ENCODE data around the gene HSDL2. TPM values are rescaled to one million over a fixed set of nuclear protein-coding genes. Genes with fewer than 3 reads are reported as not detected.
A peak's percentile ranks its signal among the peaks of the same experiment; 100 is the strongest.

HSDL2 gene
- total and polyA plus RNA-seq, 2 of the 4 experiments (the other 2 are of a cell fraction): 17.7 to 65.8 TPM

DNA sequence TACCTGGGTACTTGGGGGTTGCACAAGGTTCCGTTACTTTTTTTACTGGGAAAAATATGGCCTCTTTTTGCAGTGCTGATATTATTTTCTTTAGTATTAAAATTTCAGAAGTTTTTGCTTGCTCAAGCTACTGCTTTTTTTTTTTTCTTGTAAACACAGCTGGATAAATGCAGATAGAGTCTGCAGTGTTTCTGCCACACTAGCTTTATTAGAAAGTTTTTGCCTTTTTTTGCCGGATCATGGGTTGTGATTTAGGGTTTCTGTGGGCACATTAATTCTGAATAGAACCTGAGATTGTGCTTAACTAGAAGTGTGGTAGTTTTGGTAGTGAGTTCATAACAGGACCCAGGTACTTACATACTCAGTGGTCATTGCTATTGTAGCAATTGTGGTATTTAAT is 126.7 kb downstream of the HSDL2 start:
- H2BK5ac ChIP-seq (ENCODE audit: low read depth, low read length, poor library complexity, severe bottlenecking): no peak overlapping the region
- H3K56ac ChIP-seq (ENCODE audit: extremely low read depth, insufficient read depth, low read length): no peak overlapping the region
- intact Hi-C loops (cut with micrococcal nuclease): no loop called here
- no peak overlapping the region for H2AK9ac ChIP-seq (replicated peaks; ENCODE audit: low read depth, low read length, poor library complexity)
- TF ChIP-seq, protein P1, sequence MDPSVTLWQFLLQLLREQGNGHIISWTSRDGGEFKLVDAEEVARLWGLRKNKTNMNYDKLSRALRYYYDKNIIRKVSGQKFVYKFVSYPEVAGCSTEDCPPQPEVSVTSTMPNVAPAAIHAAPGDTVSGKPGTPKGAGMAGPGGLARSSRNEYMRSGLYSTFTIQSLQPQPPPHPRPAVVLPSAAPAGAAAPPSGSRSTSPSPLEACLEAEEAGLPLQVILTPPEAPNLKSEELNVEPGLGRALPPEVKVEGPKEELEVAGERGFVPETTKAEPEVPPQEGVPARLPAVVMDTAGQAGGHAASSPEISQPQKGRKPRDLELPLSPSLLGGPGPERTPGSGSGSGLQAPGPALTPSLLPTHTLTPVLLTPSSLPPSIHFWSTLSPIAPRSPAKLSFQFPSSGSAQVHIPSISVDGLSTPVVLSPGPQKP (IDR thresholded peaks at IDR 0.05; ENCODE audit: borderline replicate concordance, low read depth, low read length): no peak
- no peak for TF ChIP-seq MAZ (IDR thresholded peaks at IDR 0.05; ENCODE audit: borderline replicate concordance, low read depth, low read length)
- TF ChIP-seq CEBPB (IDR thresholded peaks at IDR 0.05; ENCODE audit: low read depth, low read length): no peak
- no peak for TF ChIP-seq POLR2A (IDR thresholded peaks at IDR 0.05; ENCODE audit: low read depth, low read length)
- no peak for TF ChIP-seq MXI1 (IDR thresholded peaks at IDR 0.05; ENCODE audit: borderline replicate concordance, low read depth, low read length)
- no peak for TF ChIP-seq RAD21 (IDR thresholded peaks at IDR 0.05; ENCODE audit: low read length)
- TF ChIP-seq BHLHE40 (IDR thresholded peaks at IDR 0.05; ENCODE audit: low read depth, low read length): no peak
- H3K27ac ChIP-seq (ENCODE audit: insufficient read depth, low read length): no peak overlapping the region
- no peak overlapping the region for H2BK20ac ChIP-seq (ENCODE audit: low read depth, low read length)
- H3K9me3 ChIP-seq (ENCODE audit: control insufficient read depth, insufficient read depth, low read length): no peaks in the 10 kb centered on the region
- 0 out of 4 replicates have a peak, but pooled peaks cover 0 to 8% of the 10 kb centered on the region in 2 experiments for H3K79me1 ChIP-seq (ENCODE audit: low read depth in 1 of 2, low read length in 2 of 2)
- in situ Hi-C loops (cut with MboI; ENCODE audit: low sequenced_read_pairs): no loop called here
- H3K18ac ChIP-seq (ENCODE audit: low read depth, low read length): no peak overlapping the region
- no peak overlapping the region for H3K9ac ChIP-seq (ENCODE audit: low read depth, low read length)
- no peaks in the 10 kb centered on the region for H3K9me1 ChIP-seq (ENCODE audit: insufficient read depth, low read length)
- no TSS peak for BruUV-seq (replicated peaks)
- H4K5ac ChIP-seq (ENCODE audit: low read depth, low read length): no peak overlapping the region
- no peak overlapping the region for H2BK15ac ChIP-seq (ENCODE audit: low read depth, low read length)
- no peak overlapping the region for H2BK120ac ChIP-seq (ENCODE audit: low read depth, low read length)
- dilution Hi-C loops (cut with HindIII; ENCODE audit: low sequenced_read_pairs, unreplicated experiment): no loop called here
- CTCF ChIA-PET: no interaction called here
- WGBS, 2 experiments (ENCODE audit: extremely low coverage in 2 of 2, insufficient read length in 1 of 2): 14% methylated on average over 1 of the region's 2 CpGs; no CpG with 5 or more reads in 1 of the 2 experiments
- H4K91ac ChIP-seq (ENCODE audit: insufficient read depth, low read depth, low read length): no peak overlapping the region
- H3K23ac ChIP-seq (ENCODE audit: low read depth, low read length): no peak overlapping the region
- ATAC-seq (ENCODE audit: low read depth) (no peak), DNase-seq (peak; percentile 34)
- H4K8ac ChIP-seq (ENCODE audit: low read depth in 2 of 2, low read length in 2 of 2): no peak overlapping the region
- peak overlapping the region; percentile 52; the same call in 1 of the 2 replicates for H3K4me2 ChIP-seq (ENCODE audit: low read depth, low read length)
- POLR2A ChIA-PET (ENCODE audit: unreplicated experiment): no interaction called here
- no peaks in the 10 kb centered on the region for H4K20me1 ChIP-seq (ENCODE audit: insufficient read depth, low read length)
- H3K4ac ChIP-seq (ENCODE audit: low read depth, low read length): no peak overlapping the region
- no peaks in the 10 kb centered on the region for H3K4me1 ChIP-seq (ENCODE audit: control insufficient read depth, insufficient read depth, low read length)
- H3K36me3 ChIP-seq (ENCODE audit: control insufficient read depth, insufficient read depth, low read length): no peaks in the 10 kb centered on the region
- H2AFZ ChIP-seq (replicated peaks; ENCODE audit: low read length, poor library complexity): no peak overlapping the region
- no peak overlapping the region for H3K14ac ChIP-seq (replicated peaks; ENCODE audit: low read depth, low read length)
- no peak overlapping the region for H2AK5ac ChIP-seq (ENCODE audit: low read depth, low read length)
- H3K27me3 ChIP-seq (ENCODE audit: control insufficient read depth, insufficient read depth, low read length): no peaks in the 10 kb centered on the region
- no peak overlapping the region for H3K4me3 ChIP-seq (ENCODE audit: insufficient read depth, low read depth, low read length)
